ENCODE data around the gene POLR2E.

GRCh38 chr19:1063909-1064660 lies 31.1 kb downstream of the POLR2E start:
- TF ChIP-seq CTCF (IDR thresholded peaks at IDR 0.05): no peak
- no peak for TF ChIP-seq POLR2A (IDR thresholded peaks at IDR 0.05)
- TF ChIP-seq POLR2AphosphoS5 (IDR thresholded peaks at IDR 0.05): no peak
